Measurements from ENCODE around the gene MYO18A.

DNA sequence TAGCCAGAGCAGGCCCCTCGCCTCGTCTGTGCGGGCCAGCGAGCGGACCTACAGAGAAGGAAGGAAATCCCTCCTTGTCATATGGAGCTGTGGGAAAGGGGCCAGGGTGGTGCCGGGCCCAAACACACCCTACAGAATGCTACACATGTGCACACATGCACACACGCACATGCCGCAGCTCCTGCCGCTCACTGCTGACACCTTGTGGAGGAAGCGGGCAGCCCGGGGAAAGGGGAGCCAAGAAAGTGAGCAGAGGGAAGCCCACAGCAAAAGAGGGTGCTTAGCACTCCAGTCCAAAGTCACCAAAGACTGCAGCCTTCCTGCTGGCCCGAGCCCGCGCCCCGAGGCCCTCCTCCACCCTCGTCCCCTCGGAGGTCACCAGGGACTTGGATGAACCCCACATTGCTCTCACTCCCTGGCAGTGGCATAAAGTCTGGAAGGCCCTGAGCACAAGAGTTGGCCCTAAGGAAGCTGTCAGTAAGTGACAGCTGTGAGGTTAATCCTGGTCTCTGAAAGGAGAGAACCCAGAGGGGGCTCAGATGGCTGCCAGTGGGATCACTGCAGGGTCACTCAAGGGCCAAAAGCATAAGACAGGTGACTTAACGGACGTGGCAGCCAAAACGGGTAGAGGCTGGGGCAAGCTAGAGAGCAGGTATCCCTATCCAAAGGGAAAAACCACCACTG lies 68.2 kb downstream of the MYO18A start:
- TF ChIP-seq EZH2 (optimal IDR thresholded peaks at IDR 0.05; ENCODE audit: low read depth, low read length) (no peak), EZH2phosphoT487 (IDR thresholded peaks at IDR 0.05; ENCODE audit: low read length) (no peak)
- TF ChIP-seq, protein P1, sequence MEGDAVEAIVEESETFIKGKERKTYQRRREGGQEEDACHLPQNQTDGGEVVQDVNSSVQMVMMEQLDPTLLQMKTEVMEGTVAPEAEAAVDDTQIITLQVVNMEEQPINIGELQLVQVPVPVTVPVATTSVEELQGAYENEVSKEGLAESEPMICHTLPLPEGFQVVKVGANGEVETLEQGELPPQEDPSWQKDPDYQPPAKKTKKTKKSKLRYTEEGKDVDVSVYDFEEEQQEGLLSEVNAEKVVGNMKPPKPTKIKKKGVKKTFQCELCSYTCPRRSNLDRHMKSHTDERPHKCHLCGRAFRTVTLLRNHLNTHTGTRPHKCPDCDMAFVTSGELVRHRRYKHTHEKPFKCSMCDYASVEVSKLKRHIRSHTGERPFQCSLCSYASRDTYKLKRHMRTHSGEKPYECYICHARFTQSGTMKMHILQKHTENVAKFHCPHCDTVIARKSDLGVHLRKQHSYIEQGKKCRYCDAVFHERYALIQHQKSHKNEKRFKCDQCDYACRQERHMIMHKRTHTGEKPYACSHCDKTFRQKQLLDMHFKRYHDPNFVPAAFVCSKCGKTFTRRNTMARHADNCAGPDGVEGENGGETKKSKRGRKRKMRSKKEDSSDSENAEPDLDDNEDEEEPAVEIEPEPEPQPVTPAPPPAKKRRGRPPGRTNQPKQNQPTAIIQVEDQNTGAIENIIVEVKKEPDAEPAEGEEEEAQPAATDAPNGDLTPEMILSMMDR (IDR thresholded peaks at IDR 0.05; ENCODE audit: low read length): peak; percentile 75
